K562 (cell line): Measurements from ENCODE around the gene RNF222. TPM values are rescaled to one million over a fixed set of nuclear protein-coding genes. Genes with fewer than 3 reads are reported as not detected.

Experiments
- CSDE1 ChIP-seq, 2 experiments: fragments of 450-650 bp; IDR thresholded peaks; 2 replicates each; pipeline ENCODE4 v1.6.1; 2016; ENCODE audit warnings: mild to moderate bottlenecking in 1 of 2
- DPF2 ChIP-seq: fragments of 450-650 bp; IDR thresholded peaks from 2 replicates; pipeline ENCODE4 v1.6.1; 2016
- HDAC2 ChIP-seq: fragments of 450-650 bp; IDR thresholded peaks from 2 replicates; pipeline ENCODE4 v1.6.1; 2016; ENCODE audit warnings: mild to moderate bottlenecking
- PCBP2 ChIP-seq: fragments of 200-400 bp; formaldehyde crosslinking; IDR thresholded peaks from 2 replicates; pipeline ENCODE4 v1.6.1; 2018; ENCODE audit warnings: low read length, low read depth, mild to moderate bottlenecking, moderate library complexity; ENCODE audit not compliant: poor library complexity, severe bottlenecking
- PTTG1 ChIP-seq: fragments of 450-650 bp; IDR thresholded peaks from 2 replicates; pipeline ENCODE4 v1.6.1; 2016; ENCODE audit warnings: low read depth, mild to moderate bottlenecking, missing genetic modification characterization, missing compliant biosample characterization
- PURB ChIP-seq: sonication (generic); formaldehyde crosslinking; IDR thresholded peaks from 2 replicates; pipeline ENCODE4 v1.9.0; 2021; ENCODE audit warnings: low read depth, mild to moderate bottlenecking, missing genetic modification reagents
- SMARCE1 ChIP-seq: fragments of 450-650 bp; IDR thresholded peaks from 2 replicates; pipeline ENCODE4 v1.7.1; 2016; ENCODE audit warnings: mild to moderate bottlenecking
- SOX6 ChIP-seq: fragments of 450-650 bp; IDR thresholded peaks from 2 replicates; pipeline ENCODE4 v1.6.1; 2014; ENCODE audit warnings: mild to moderate bottlenecking
- polyA plus RNA-seq, 8 experiments: library from polyadenylated mRNA; depleted of rRNA in 4 of 8; stranded (reverse) in 5 of 8; unstranded in 3 of 8; fragments of >200 nt; fragmentation: Nextera tagmentation in 2 of 8; fragmentation: Illumina TruSeq in 1 of 8; extraction: Ambion mirVana in 2 of 8; extraction: Trizol in 1 of 8; gene quantifications; 2 replicates each; pipeline versions ENCODE4 v1.2.1 to v1.2.3, GENCODE V29; 2011 to 2014; ENCODE audit warnings: inconsistent platforms in 1 of 8, missing spikeins in 1 of 8
- total RNA-seq, 7 experiments: library from RNA; depleted of rRNA in 6 of 7; stranded (reverse); fragments of >200 nt in 6 of 7; fragmentation: Illumina TruSeq in 2 of 7; extraction: Trizol in 2 of 7; gene quantifications; 2 replicates each; pipeline versions ENCODE4 v1.2.1 to v1.2.3, GENCODE V29; 2011 to 2021; ENCODE audit warnings: low replicate concordance in 1 of 7
- TF ChIP-seq, protein P1 (sequence below), 2 experiments: fragments of 450-650 bp; formaldehyde crosslinking in 1 of 2; IDR thresholded peaks; 2 replicates each; pipeline versions ENCODE4 v1.4.0 to v1.6.1; 2014 to 2020; ENCODE audit warnings: mild to moderate bottlenecking in 2 of 2, borderline replicate concordance in 1 of 2, low read depth in 1 of 2

Gene RNF222
- total and polyA plus RNA-seq, 9 of the 15 experiments (the other 6 are each of a cell fraction or from before 2014, with no cell fraction given) = not detected

DNA sequence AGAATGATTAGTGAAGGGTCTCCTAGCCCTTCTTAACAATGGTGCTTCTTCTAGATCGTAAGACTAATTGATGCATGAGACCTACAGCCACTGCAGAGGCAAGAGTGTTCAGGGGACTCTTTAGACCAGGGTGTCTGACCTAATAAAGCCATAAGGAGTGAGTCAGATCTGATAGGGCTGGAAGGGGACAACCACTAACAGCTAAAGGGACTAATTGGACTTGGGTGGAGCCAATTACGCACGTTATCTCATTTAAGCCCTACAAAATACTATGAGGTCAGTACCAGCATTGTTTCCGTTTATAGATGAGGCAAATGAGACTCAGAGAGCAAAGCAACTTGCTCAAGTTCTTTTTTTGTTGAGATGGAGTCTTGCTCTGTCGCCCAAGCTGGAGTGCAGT is 14.5 kb upstream of the RNF222 start (continued):
- TF ChIP-seq PCBP2 = no peak
- TF ChIP-seq, protein P1, sequence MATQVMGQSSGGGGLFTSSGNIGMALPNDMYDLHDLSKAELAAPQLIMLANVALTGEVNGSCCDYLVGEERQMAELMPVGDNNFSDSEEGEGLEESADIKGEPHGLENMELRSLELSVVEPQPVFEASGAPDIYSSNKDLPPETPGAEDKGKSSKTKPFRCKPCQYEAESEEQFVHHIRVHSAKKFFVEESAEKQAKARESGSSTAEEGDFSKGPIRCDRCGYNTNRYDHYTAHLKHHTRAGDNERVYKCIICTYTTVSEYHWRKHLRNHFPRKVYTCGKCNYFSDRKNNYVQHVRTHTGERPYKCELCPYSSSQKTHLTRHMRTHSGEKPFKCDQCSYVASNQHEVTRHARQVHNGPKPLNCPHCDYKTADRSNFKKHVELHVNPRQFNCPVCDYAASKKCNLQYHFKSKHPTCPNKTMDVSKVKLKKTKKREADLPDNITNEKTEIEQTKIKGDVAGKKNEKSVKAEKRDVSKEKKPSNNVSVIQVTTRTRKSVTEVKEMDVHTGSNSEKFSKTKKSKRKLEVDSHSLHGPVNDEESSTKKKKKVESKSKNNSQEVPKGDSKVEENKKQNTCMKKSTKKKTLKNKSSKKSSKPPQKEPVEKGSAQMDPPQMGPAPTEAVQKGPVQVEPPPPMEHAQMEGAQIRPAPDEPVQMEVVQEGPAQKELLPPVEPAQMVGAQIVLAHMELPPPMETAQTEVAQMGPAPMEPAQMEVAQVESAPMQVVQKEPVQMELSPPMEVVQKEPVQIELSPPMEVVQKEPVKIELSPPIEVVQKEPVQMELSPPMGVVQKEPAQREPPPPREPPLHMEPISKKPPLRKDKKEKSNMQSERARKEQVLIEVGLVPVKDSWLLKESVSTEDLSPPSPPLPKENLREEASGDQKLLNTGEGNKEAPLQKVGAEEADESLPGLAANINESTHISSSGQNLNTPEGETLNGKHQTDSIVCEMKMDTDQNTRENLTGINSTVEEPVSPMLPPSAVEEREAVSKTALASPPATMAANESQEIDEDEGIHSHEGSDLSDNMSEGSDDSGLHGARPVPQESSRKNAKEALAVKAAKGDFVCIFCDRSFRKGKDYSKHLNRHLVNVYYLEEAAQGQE (IDR thresholded peaks at IDR 0.05; ENCODE audit: borderline replicate concordance) = no peak
- TF ChIP-seq, protein P1 (CRISPR knock-in tag; IDR thresholded peaks at IDR 0.05; ENCODE audit: low read depth) = no peak
- peak; percentile 77; the same call in 1 of the 2 replicates for TF ChIP-seq SMARCE1
- TF ChIP-seq SOX6 = peak; percentile 73
- TF ChIP-seq DPF2 = peak; percentile 81
- no peak for TF ChIP-seq PURB (CRISPR knock-in tag)
- no peak for TF ChIP-seq CSDE1 (IDR thresholded peaks at IDR 0.05)
- TF ChIP-seq HDAC2 = 0 out of 2 replicates have a peak, but pooled peaks have one; percentile 22
- no peak for TF ChIP-seq PTTG1 (tag)
